H1 (cell line): ENCODE measurements around the gene AGGF1. TPM values are rescaled to one million over a fixed set of nuclear protein-coding genes. Genes with fewer than 3 reads are reported as not detected.

Experiments
- JUND ChIP-seq: IDR thresholded peaks from 2 replicates; pipeline ENCODE4 v1.6.1; 2011; ENCODE audit warnings: mild to moderate bottlenecking, improper control_type of control experiment, low read length
- NANOG ChIP-seq: IDR thresholded peaks from 2 replicates; pipeline ENCODE4 v1.6.1; 2011; ENCODE audit warnings: low read length, low read depth, mild to moderate bottlenecking, inconsistent platforms; ENCODE audit not compliant: insufficient read depth, poor library complexity, severe bottlenecking
- RXRA ChIP-seq: IDR thresholded peaks from 2 replicates; pipeline ENCODE4 v1.6.1; 2011; ENCODE audit warnings: low read depth, mild to moderate bottlenecking, low read length, moderate library complexity; ENCODE audit not compliant: insufficient read depth
- SIRT6 ChIP-seq: IDR thresholded peaks from one replicate; pipeline ENCODE4 v1.7.1; 2012; ENCODE audit warnings: low read length, inconsistent platforms
- TEAD4 ChIP-seq: IDR thresholded peaks from 2 replicates; pipeline ENCODE4 v1.6.1; 2012; ENCODE audit warnings: low read depth, low read length, inconsistent platforms, mixed read lengths
- polyA plus RNA-seq, 7 experiments: library from polyadenylated mRNA; depleted of rRNA in 3 of 7; stranded (reverse) in 5 of 7; unstranded in 2 of 7; fragments of >200 nt in 5 of 7; fragments of 200-250 nt in 2 of 7; gene quantifications; 1 replicate in 5 of 7; 2 replicates in 1 of 7; 4 replicates in 1 of 7; pipeline versions ENCODE4 v1.2.1 to v1.2.3, GENCODE V29; 2011 to 2013; ENCODE audit warnings: missing spikeins in 2 of 7, mixed read lengths in 2 of 7
- total RNA-seq: library from RNA; stranded (reverse); fragmentation: NEBNext Ultra II Directional; extraction: Animal tissue kit (Norgen Biotek cat#: 25700); gene quantifications from 2 replicates; pipeline ENCODE4 v1.2.1, GENCODE V29; 2021
- TF ChIP-seq, protein P1 (sequence below): IDR thresholded peaks from 2 replicates; pipeline ENCODE4 v1.6.1; 2011; ENCODE audit warnings: low read length, improper control_type of control experiment

AGGF1 gene
- total and polyA plus RNA-seq, 2 of the 8 experiments (the other 6 are each of a cell fraction or from before 2014, with no cell fraction given), result 7.3 to 19.0 TPM

DNA sequence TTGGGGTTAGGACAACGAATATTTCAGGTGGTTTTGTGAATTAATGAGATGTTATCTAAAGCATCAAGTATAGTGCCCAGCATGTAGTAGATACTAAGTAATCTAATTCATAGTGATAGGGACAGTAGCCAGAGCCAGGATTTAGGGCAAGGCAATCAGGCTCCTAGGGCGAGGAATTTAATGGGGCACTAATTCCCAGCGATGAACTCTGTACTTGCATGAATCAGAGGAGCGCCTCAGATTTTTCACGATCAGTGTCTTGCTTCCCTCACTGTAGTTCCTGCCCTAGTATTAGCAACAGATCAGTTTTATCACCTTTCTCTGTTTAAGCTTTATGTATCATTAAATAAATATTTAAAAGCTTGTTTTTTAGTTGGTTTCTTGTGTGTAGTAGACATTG is 3.1 kb downstream of the AGGF1 start (continued):
- TF ChIP-seq SIRT6, result no peak
- TF ChIP-seq RXRA, result no peak
- no peak for TF ChIP-seq TEAD4
- TF ChIP-seq NANOG, result no peak
- TF ChIP-seq, protein P1, sequence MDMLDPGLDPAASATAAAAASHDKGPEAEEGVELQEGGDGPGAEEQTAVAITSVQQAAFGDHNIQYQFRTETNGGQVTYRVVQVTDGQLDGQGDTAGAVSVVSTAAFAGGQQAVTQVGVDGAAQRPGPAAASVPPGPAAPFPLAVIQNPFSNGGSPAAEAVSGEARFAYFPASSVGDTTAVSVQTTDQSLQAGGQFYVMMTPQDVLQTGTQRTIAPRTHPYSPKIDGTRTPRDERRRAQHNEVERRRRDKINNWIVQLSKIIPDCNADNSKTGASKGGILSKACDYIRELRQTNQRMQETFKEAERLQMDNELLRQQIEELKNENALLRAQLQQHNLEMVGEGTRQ, result no peak
- no peak for TF ChIP-seq JUND
